NB4 (cell line): ENCODE results near the gene EQTN.

Experiments used
- CTCF ChIP-seq: IDR thresholded peaks from one replicate; pipeline ENCODE4 v1.5.1; 2012; ENCODE audit warnings: low read depth, low read length
- MAX ChIP-seq: IDR thresholded peaks from 2 replicates; pipeline ENCODE4 v1.6.1; 2011; ENCODE audit warnings: low read depth, low read length
- MYC ChIP-seq: IDR thresholded peaks from 2 replicates; pipeline ENCODE4 v1.6.1; 2011; ENCODE audit warnings: low read depth, low read length
- POLR2A ChIP-seq: IDR thresholded peaks from 2 replicates; pipeline ENCODE4 v1.6.1; 2011; ENCODE audit warnings: mild to moderate bottlenecking; ENCODE audit not compliant: insufficient read length; ENCODE audit errors: extremely low read depth

GRCh38 chr9:27260789-27261516 is 36.0 kb downstream of the EQTN start:
- TF ChIP-seq POLR2A (no peak), CTCF (no peak), MAX (no peak), MYC (no peak)
